Upper lobe of left lung (tissue), 6 donors: ENCODE results near the gene PIK3C2G. TPM values are rescaled to one million over a fixed set of nuclear protein-coding genes. Genes with fewer than 3 reads are reported as not detected.

Experiments
- ATAC-seq, 2 donors: fragments of 200-7000 bp; cut with Tn5 transposase; one replicate each; pipeline ENCODE4 v1.9.1; 2022; ENCODE audit warnings: mild to moderate bottlenecking in 2 of 2, moderate library complexity in 2 of 2; ENCODE audit not compliant: low FRiP score in 2 of 2
- DNase-seq, 2 donors: peaks; one replicate each; pipeline ENCODE4 v3.0.0-alpha.2; 2019 to 2020
- H3K27ac ChIP-seq, 4 donors: fragments of 200-600 bp; sonication (generic); one replicate each; pipeline ENCODE4 v1.5.1; 2016 to 2019
- H3K27me3 ChIP-seq, 4 donors: fragments of 200-600 bp; sonication (generic); one replicate each; pipeline ENCODE4 v1.5.1; 2017 to 2019
- H3K36me3 ChIP-seq, 4 donors: fragments of 200-600 bp; sonication (generic); one replicate each; pipeline ENCODE4 v1.5.1; 2016 to 2019
- H3K4me1 ChIP-seq, 4 donors: fragments of 200-600 bp; sonication (generic); one replicate each; pipeline ENCODE4 v1.5.1; 2018 to 2019
- H3K4me3 ChIP-seq, 4 donors: fragments of 200-600 bp; sonication (generic); one replicate each; pipeline ENCODE4 v1.5.1; 2017 to 2019; ENCODE audit warnings: mild to moderate bottlenecking in 2 of 4, moderate library complexity in 1 of 4
- H3K9me3 ChIP-seq, 4 donors: fragments of 200-600 bp; sonication (generic); one replicate each; pipeline ENCODE4 v1.5.1; 2018 to 2019
- CTCF ChIP-seq, 6 experiments: fragments of 450-650 bp in 4 of 6; fragments of 200-600 bp in 2 of 6; sonication (generic) in 2 of 6; IDR thresholded peaks; one replicate each; pipeline ENCODE4 v1.5.1; 2016 to 2019; ENCODE audit warnings: antibody characterized with exemption in 6 of 6
- EP300 ChIP-seq, 4 donors: sonication (generic); formaldehyde crosslinking; IDR thresholded peaks; one replicate each; pipeline ENCODE4 v1.5.1; 2017; ENCODE audit warnings: antibody characterized with exemption in 4 of 4, control low read depth in 2 of 4
- POLR2A ChIP-seq, 4 donors: fragments of 450-650 bp; IDR thresholded peaks; one replicate each; pipeline ENCODE4 v1.5.1; 2016 to 2017; ENCODE audit warnings: antibody characterized with exemption in 4 of 4, mild to moderate bottlenecking in 2 of 4
- POLR2AphosphoS5 ChIP-seq, 2 donors: sonication (generic); formaldehyde crosslinking; IDR thresholded peaks; one replicate each; pipeline ENCODE4 v1.5.1; 2017; ENCODE audit warnings: antibody characterized with exemption in 2 of 2
- WGBS, 2 donors: methylation state at CpG; one replicate each; pipeline ENCODE4 v1.1.5; 2017 to 2018; 5-methylcytosine and 5-hydroxymethylcytosine counted together
- total RNA-seq, 6 donors: library from RNA; depleted of rRNA in 4 of 6; stranded (reverse); fragments of >200 nt in 4 of 6; gene quantifications; one replicate each; pipeline versions ENCODE4 v1.1.0 to v1.2.1, GENCODE V29; 2016 to 2021
- donor health status: DM: no; HTN: no; CAD: no; lungs with moderate emphysema.
- donor health status: DM: no; HTN: yes; CAD: no; lungs with severe emphysema.

PIK3C2G gene
- total RNA-seq, 6 donors from 2014 or later, result 0.33 to 3.1 (median 0.39) TPM; not detected in 1

- Histone ChIP-seq H3K4me3 (no peak overlapping the region), H3K27ac (no peak overlapping the region), H3K36me3 (no peaks in the 10 kb centered on the region), H3K9me3 (no peaks in the 10 kb centered on the region), H3K27me3 (no peaks in the 10 kb centered on the region), H3K4me1 (no peaks in the 10 kb centered on the region)
- ATAC-seq, result no peak
- no peak for DNase-seq
- TF ChIP-seq EP300 (IDR thresholded peaks at IDR 0.05) (no peak), CTCF (IDR thresholded peaks at IDR 0.05) (no peak), POLR2A (IDR thresholded peaks at IDR 0.05) (no peak), POLR2AphosphoS5 (IDR thresholded peaks at IDR 0.05) (no peak)
- WGBS, 2 donors, result 85 to 89% methylated on average over 2 of the region's 2 CpGs
These were observed 52.0 kb downstream of the PIK3C2G start for GRCh38 chr12:18313306-18313705.

GRCh38 chr12:18320036-18320617, 58.8 kb downstream of the PIK3C2G start:
- TF ChIP-seq CTCF (IDR thresholded peaks at IDR 0.05) (peak in 4 of 6 experiments; percentile 23 to 60 (median 40)), EP300 (IDR thresholded peaks at IDR 0.05) (no peak)
- Histone ChIP-seq H3K27me3 (no peaks in the 10 kb centered on the region), H3K4me1 (no peaks in the 10 kb centered on the region), H3K36me3 (no peaks in the 10 kb centered on the region), H3K4me3 (no peak overlapping the region), H3K9me3 (no peaks in the 10 kb centered on the region), H3K27ac (no peak overlapping the region)
- 43 to 49% methylated on average over 6 of the region's 6 CpGs for WGBS, 2 donors
- ATAC-seq (peak; percentile 68 to 69), DNase-seq (peak in 1 of 2 donors; percentile 23)

GRCh38 chr12:18320976-18321375, 59.7 kb downstream of the PIK3C2G start:
- ATAC-seq (no peak), DNase-seq (no peak)
- H3K27me3 ChIP-seq, result no peaks in the 10 kb centered on the region
- H3K4me3 ChIP-seq, result no peak overlapping the region
- no peak overlapping the region for H3K27ac ChIP-seq
- TF ChIP-seq POLR2A (IDR thresholded peaks at IDR 0.05) (no peak), POLR2AphosphoS5 (IDR thresholded peaks at IDR 0.05) (no peak), EP300 (IDR thresholded peaks at IDR 0.05) (no peak), CTCF (IDR thresholded peaks at IDR 0.05) (no peak)
- 71 to 72% methylated on average over 2 of the region's 2 CpGs for WGBS, 2 donors
- H3K9me3 ChIP-seq, result no peaks in the 10 kb centered on the region
- H3K36me3 ChIP-seq, result no peaks in the 10 kb centered on the region
- no peaks in the 10 kb centered on the region for H3K4me1 ChIP-seq

- TF ChIP-seq POLR2A (IDR thresholded peaks at IDR 0.05), result no peak
- no peak for TF ChIP-seq EP300 (IDR thresholded peaks at IDR 0.05)
- no peak for TF ChIP-seq POLR2AphosphoS5 (IDR thresholded peaks at IDR 0.05)
- no peak for TF ChIP-seq CTCF (IDR thresholded peaks at IDR 0.05)
- H3K27me3 ChIP-seq, result no peaks in the 10 kb centered on the region
- H3K4me1 ChIP-seq, result no peaks in the 10 kb centered on the region
These were observed 61.8 kb downstream of the PIK3C2G start for GRCh38 chr12:18323159-18323558.

GRCh38 chr12:18327036-18327435, 65.7 kb downstream of the PIK3C2G start:
- DNase-seq, result no peak
- H3K4me3 ChIP-seq, result no peak overlapping the region
- H3K27me3 ChIP-seq, result no peaks in the 10 kb centered on the region
- no peak overlapping the region for H3K27ac ChIP-seq
- no peaks in the 10 kb centered on the region for H3K9me3 ChIP-seq
- TF ChIP-seq POLR2AphosphoS5 (IDR thresholded peaks at IDR 0.05), result no peak
- no peak for TF ChIP-seq CTCF (IDR thresholded peaks at IDR 0.05)
- TF ChIP-seq POLR2A (IDR thresholded peaks at IDR 0.05), result no peak
- no peak for TF ChIP-seq EP300 (IDR thresholded peaks at IDR 0.05)
- WGBS, 2 donors, result 78 to 79% methylated on average over 2 of the region's 2 CpGs
- ATAC-seq, result peak in 1 of 2 donors; percentile 17
- H3K4me1 ChIP-seq, result no peaks in the 10 kb centered on the region
- no peaks in the 10 kb centered on the region for H3K36me3 ChIP-seq

More at GRCh38 chr12:18323159-18323558, 61.8 kb downstream of the PIK3C2G start:
- Histone ChIP-seq H3K27ac (no peak overlapping the region), H3K36me3 (no peaks in the 10 kb centered on the region), H3K4me3 (no peak overlapping the region), H3K9me3 (no peaks in the 10 kb centered on the region)
- DNase-seq (no peak), ATAC-seq (peak in 1 of 2 donors; percentile 46)
